ENCODE measurements around the gene NECTIN4. TPM values are rescaled to one million over a fixed set of nuclear protein-coding genes. Genes with fewer than 3 reads are reported as not detected.

Gene NECTIN4
- total and polyA plus RNA-seq, 7 experiments from 2014 or later: not detected

DNA sequence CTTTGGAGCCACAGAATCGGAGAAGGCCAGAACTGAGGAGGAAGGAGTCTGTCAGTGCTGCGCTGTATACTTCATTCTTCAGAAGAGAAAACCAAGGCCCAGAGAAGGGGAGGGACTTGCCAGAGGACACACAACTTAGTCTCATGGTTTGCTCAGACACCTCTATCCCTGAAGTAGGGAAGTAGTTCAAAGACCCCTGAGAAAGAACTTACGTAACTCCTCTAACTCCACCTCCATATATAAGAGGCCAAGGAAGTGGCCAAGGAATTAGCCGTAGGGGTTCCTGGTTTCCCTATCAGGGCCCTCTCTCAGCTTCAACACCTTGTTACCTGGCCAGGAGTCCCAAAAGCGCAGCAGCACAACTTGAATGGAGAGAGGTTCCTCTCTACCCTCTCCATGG, 580 bp upstream of the NECTIN4 start:
- DNase-seq (no peak), ATAC-seq (no peak)
- Histone ChIP-seq H3K27me3 (ENCODE audit: control insufficient read depth in 2 of 2, insufficient read depth in 2 of 2, low read length in 2 of 2) (no peaks in the 10 kb centered on the region), H3K27ac (ENCODE audit: low read depth, low read length) (no peak overlapping the region), H3K4me1 (ENCODE audit: control insufficient read depth in 2 of 2, insufficient read depth in 2 of 2, low read length in 2 of 2) (no peaks in the 10 kb centered on the region), H3K36me3 (ENCODE audit: control insufficient read depth in 2 of 3, insufficient read depth in 3 of 3, low read length in 3 of 3) (no peaks in the 10 kb centered on the region), H3K9me3 (ENCODE audit: control insufficient read depth in 2 of 3, low read length in 3 of 3) (no peaks in the 10 kb centered on the region), H3K4me3 (ENCODE audit: low read length) (no peak overlapping the region)
- POLR2A ChIA-PET: interaction anchor here (0.6 to 1.1 kb wide), 3 partner anchors 10 to 865 kb away, joined by 3 read pairs; no protein-coding TSS in a partner anchor
- CTCF ChIA-PET: interaction anchor here (0.6 kb wide), 2 partner anchors 17 to 52 kb away, joined by 3 read pairs; no protein-coding TSS in a partner anchor
- H3K4me1 Mint-ChIP-seq: peaks cover 6 to 40% (median 17%) of the 10 kb centered on the region in 7 donors
- no peak overlapping the region for H3K27ac Mint-ChIP-seq
- no peaks in the 10 kb centered on the region for H3K36me3 Mint-ChIP-seq
- intact Hi-C loops (cut with micrococcal nuclease): no loop called here
- H3K4me3 Mint-ChIP-seq: no peak overlapping the region
- H3K27me3 Mint-ChIP-seq: peaks cover 0 to 4% (median 0%) of the 10 kb centered on the region in 5 donors
- peaks cover 0 to 5% (median 0%) of the 10 kb centered on the region in 11 donors for H3K9me3 Mint-ChIP-seq

DNA sequence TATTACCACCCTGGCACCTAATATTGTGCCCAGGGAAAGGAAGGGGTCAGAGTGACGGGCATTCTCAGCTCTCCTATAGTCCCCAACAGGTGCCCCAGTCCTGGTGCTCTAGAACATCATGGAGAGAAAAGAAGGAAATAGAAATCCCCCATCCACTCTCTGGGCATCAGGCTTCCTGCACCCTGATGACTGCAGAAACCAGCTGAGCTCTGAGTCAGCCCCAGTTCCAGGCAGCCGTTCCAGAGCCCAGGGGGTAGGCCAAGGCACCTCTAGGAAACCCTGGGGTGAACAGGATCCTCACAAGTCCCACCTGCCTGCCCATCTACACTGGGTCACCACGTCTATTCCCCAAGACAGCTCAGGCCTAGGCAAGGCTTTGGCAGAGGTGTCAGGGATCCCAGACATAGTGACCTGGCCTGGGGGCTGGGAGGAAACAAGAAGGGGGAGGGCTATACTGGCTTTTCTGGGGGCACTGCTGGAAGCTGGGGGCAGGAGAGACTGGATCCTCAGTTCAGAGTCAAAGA, 709 bp downstream of the NECTIN4 start:
- Histone ChIP-seq H3K36me3 (ENCODE audit: control insufficient read depth in 2 of 3, insufficient read depth in 3 of 3, low read length in 3 of 3) (no peaks in the 10 kb centered on the region), H3K9me3 (ENCODE audit: control insufficient read depth in 2 of 3, low read length in 3 of 3) (no peaks in the 10 kb centered on the region), H3K27ac (ENCODE audit: low read depth, low read length) (no peak overlapping the region), H3K27me3 (ENCODE audit: control insufficient read depth in 2 of 2, insufficient read depth in 2 of 2, low read length in 2 of 2) (no peaks in the 10 kb centered on the region), H3K4me3 (ENCODE audit: low read length) (no peak overlapping the region), H3K4me1 (ENCODE audit: control insufficient read depth in 2 of 2, insufficient read depth in 2 of 2, low read length in 2 of 2) (no peaks in the 10 kb centered on the region)
- Mint-ChIP-seq H3K36me3 (no peaks in the 10 kb centered on the region), H3K9me3 (peaks cover 0 to 5% (median 0%) of the 10 kb centered on the region in 11 donors), H3K27me3 (peaks cover 0 to 4% (median 0%) of the 10 kb centered on the region in 5 donors), H3K27ac (no peak overlapping the region), H3K4me3 (no peak overlapping the region), H3K4me1 (peaks cover 6 to 37% (median 17%) of the 10 kb centered on the region in 7 donors)
- intact Hi-C loops (cut with micrococcal nuclease): no loop called here
- no peak for DNase-seq
- ATAC-seq: peak; percentile 50
- CTCF ChIA-PET: interaction anchor here (1.1 kb wide), 1 partner anchor 10 kb away, joined by 4 read pairs; the partner anchor contains the start of gene KLHDC9
- POLR2A ChIA-PET: interaction anchor here (1.0 kb wide), 1 partner anchor 8 kb away, joined by 3 read pairs; no protein-coding TSS in a partner anchor

DNA sequence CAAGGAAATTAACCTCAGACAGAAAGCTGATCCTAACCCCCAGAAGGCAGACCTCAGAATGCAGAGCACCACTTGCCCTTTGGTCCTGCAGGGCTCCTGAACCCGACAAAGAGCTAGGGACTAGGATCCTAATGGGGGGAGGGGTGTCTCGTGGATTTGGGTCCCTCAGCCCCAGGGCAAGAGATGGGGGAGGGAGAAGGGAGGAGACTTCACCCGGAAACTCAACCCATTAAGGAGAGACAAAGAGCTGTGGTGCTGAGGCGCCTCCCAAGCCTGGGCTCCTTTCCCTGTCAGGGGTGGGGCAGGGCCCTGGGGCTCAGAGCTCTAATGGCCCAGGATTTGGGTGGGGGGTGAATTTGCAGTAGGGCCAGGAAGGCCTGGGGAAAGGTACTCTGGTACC, 2.9 kb downstream of the NECTIN4 start:
- CTCF ChIA-PET: interaction anchor here (0.6 to 1.2 kb wide), 3 partner anchors 10 to 154 kb away, joined by 5 to 9 read pairs (median 7); no protein-coding TSS in a partner anchor
- Mint-ChIP-seq H3K36me3 (no peaks in the 10 kb centered on the region), H3K27ac (no peak overlapping the region), H3K4me3 (no peak overlapping the region), H3K9me3 (peaks cover 0 to 5% (median 0%) of the 10 kb centered on the region in 11 donors), H3K27me3 (peaks cover 0 to 4% (median 0%) of the 10 kb centered on the region in 5 donors), H3K4me1 (peaks cover 8 to 19% (median 10%) of the 10 kb centered on the region in 7 donors)
- ATAC-seq: no peak
- POLR2A ChIA-PET: interaction anchor here (1.2 to 2.7 kb wide), 2 partner anchors 13 to 40 kb away, joined by 3 to 8 read pairs; partner anchors contain the start of gene USF1
- Histone ChIP-seq H3K9me3 (ENCODE audit: control insufficient read depth in 2 of 3, low read length in 3 of 3) (no peaks in the 10 kb centered on the region), H3K27ac (ENCODE audit: low read depth, low read length) (no peak overlapping the region), H3K4me3 (ENCODE audit: low read length) (no peak overlapping the region), H3K36me3 (ENCODE audit: control insufficient read depth in 2 of 3, insufficient read depth in 3 of 3, low read length in 3 of 3) (no peaks in the 10 kb centered on the region), H3K27me3 (ENCODE audit: control insufficient read depth in 2 of 2, insufficient read depth in 2 of 2, low read length in 2 of 2) (no peaks in the 10 kb centered on the region), H3K4me1 (ENCODE audit: control insufficient read depth in 2 of 2, insufficient read depth in 2 of 2, low read length in 2 of 2) (no peaks in the 10 kb centered on the region)
- no peak for DNase-seq
- intact Hi-C loops (cut with micrococcal nuclease): no loop called here

DNA sequence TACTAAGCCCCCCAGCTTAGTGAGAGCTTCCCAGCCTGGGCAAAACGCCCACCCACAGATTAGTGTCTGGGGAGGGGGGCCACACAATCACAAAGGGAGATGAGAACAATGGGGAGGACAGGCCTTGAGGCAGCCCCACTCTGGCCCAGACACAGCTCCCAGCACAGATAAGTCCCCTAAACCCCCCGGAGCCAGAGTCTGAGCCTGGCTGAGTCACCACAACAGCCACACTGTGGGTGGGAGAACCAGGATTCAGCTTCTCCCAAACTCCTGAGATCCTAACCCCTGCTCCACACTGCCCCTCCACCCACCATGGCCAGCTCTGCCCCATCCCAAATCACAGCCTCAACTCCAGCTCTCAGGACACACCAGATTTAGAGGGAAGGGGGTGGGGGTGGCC, 4.2 kb downstream of the NECTIN4 start:
- ChIA-PET POLR2A (interaction anchor here (1.3 to 2.7 kb wide), 2 partner anchors 12 to 14 kb away, joined by 4 to 8 read pairs; partner anchors contain the start of gene KLHDC9), CTCF (no interaction called here)
- Mint-ChIP-seq H3K36me3 (no peaks in the 10 kb centered on the region), H3K4me1 (peaks cover under 1 to 11% (median 2%) of the 10 kb centered on the region in 7 donors), H3K27me3 (peaks cover 0 to 4% (median 0%) of the 10 kb centered on the region in 5 donors), H3K27ac (no peak overlapping the region), H3K9me3 (peaks cover 0 to 5% (median 0%) of the 10 kb centered on the region in 11 donors), H3K4me3 (no peak overlapping the region)
- no peaks in the 10 kb centered on the region for H3K9me3 ChIP-seq (ENCODE audit: control insufficient read depth in 2 of 3, low read length in 3 of 3)
- H3K27me3 ChIP-seq (ENCODE audit: control insufficient read depth in 2 of 2, insufficient read depth in 2 of 2, low read length in 2 of 2): no peaks in the 10 kb centered on the region
- H3K4me3 ChIP-seq (ENCODE audit: low read length): no peak overlapping the region
- ATAC-seq (no peak), DNase-seq (no peak)
- H3K4me1 ChIP-seq (ENCODE audit: control insufficient read depth in 2 of 2, insufficient read depth in 2 of 2, low read length in 2 of 2): no peaks in the 10 kb centered on the region
- no peaks in the 10 kb centered on the region for H3K36me3 ChIP-seq (ENCODE audit: control insufficient read depth in 2 of 3, insufficient read depth in 3 of 3, low read length in 3 of 3)
- no peak overlapping the region for H3K27ac ChIP-seq (ENCODE audit: low read depth, low read length)
- intact Hi-C loops (cut with micrococcal nuclease): no loop called here

DNA sequence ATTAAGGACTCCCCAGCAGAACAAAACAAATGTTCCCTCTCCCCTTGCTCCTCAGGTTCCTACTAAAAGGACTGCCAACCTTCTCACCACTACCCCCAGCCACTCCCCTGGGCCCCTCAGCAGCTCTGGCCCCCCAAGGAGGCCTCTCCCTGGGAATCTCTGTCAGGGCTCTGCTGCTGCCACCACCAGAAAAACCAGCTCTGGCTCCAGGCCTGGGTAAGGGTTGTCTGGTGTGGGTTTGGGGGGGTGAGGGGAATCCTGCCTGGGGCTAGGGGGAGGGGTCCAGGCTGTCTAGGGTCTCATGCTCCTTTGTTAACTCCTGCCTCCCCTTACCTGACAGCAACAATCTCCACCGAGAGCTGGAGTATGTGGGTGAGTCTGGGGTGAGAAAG, 4.8 kb downstream of the NECTIN4 start:
- H3K4me3 Mint-ChIP-seq: no peak overlapping the region

DNA sequence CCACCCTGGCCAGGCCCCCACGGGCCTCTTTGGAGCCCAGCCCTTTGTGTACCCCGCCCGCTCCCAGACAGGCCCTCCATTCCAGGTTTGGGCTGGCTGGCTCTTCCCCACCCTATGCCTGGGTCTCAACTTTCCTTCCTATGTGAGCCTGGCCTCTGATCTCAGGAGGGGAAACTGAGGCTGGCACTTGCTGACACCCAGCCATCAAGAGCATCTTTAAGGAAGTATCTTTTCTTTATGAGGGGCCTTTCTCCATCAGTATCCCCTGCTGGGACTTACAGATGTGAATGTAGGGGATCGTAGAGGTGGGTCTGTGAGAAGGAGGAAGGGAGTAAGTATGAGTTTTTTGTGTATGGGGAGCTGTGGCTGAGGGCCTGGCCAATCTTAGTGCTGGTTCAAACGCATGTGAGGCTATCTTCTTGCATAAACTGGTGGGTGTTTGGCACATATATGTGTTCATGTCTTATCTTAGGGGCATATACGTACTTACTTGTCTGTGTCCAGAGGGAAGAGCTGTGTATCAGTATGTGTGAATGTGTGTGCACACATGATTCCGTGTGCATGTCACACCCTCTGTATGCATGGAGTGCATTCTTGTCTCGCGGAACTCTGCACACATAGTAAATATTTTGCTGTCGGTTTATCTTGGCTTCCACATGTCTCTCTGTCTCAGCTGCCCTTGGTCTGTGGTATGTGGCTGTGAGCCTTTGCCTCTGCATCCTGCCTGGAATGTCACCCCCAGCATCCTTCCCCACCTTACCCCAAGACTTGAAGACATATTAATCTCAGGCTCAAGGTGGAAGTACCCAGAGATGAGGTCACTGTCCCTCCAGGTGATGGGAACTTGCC, 5.4 kb downstream of the NECTIN4 start:
- no peak overlapping the region for H3K4me3 ChIP-seq (ENCODE audit: low read length)
- Mint-ChIP-seq H3K9me3 (peaks cover 0 to 5% (median 0%) of the 10 kb centered on the region in 11 donors), H3K4me1 (peaks cover 0 to 11% (median 0%) of the 10 kb centered on the region in 7 donors), H3K27ac (no peak overlapping the region), H3K36me3 (no peaks in the 10 kb centered on the region), H3K4me3 (no peak overlapping the region), H3K27me3 (peaks cover 0 to 4% (median 0%) of the 10 kb centered on the region in 5 donors)
- H3K27ac ChIP-seq (ENCODE audit: low read depth, low read length): no peak overlapping the region
- intact Hi-C loops (cut with micrococcal nuclease): no loop called here
- H3K27me3 ChIP-seq (ENCODE audit: control insufficient read depth in 2 of 2, insufficient read depth in 2 of 2, low read length in 2 of 2): no peaks in the 10 kb centered on the region
- ChIA-PET POLR2A (interaction anchor here (0.8 to 2.7 kb wide), 3 partner anchors 13 to 56 kb away, joined by 3 to 8 read pairs (median 4); partner anchors contain the start of gene KLHDC9), CTCF (interaction anchor here (0.8 to 1.1 kb wide), 2 partner anchors 9 to 86 kb away, joined by 3 read pairs; no protein-coding TSS in a partner anchor)
- H3K4me1 ChIP-seq (ENCODE audit: control insufficient read depth in 2 of 2, insufficient read depth in 2 of 2, low read length in 2 of 2): no peaks in the 10 kb centered on the region
- no peaks in the 10 kb centered on the region for H3K36me3 ChIP-seq (ENCODE audit: control insufficient read depth in 2 of 3, insufficient read depth in 3 of 3, low read length in 3 of 3)
- H3K9me3 ChIP-seq (ENCODE audit: control insufficient read depth in 2 of 3, low read length in 3 of 3): no peaks in the 10 kb centered on the region
- ATAC-seq (no peak), DNase-seq (no peak)

More for the DNA sequence above, 4.8 kb downstream of the NECTIN4 start:
- no peak for DNase-seq
- no peaks in the 10 kb centered on the region for H3K4me1 ChIP-seq (ENCODE audit: control insufficient read depth in 2 of 2, insufficient read depth in 2 of 2, low read length in 2 of 2)
- peaks cover 0 to 4% (median 0%) of the 10 kb centered on the region in 5 donors for H3K27me3 Mint-ChIP-seq
- H3K27ac Mint-ChIP-seq: no peak overlapping the region
- no peak for ATAC-seq
- H3K4me3 ChIP-seq (ENCODE audit: low read length): no peak overlapping the region
- H3K27ac ChIP-seq (ENCODE audit: low read depth, low read length): no peak overlapping the region
- H3K9me3 ChIP-seq (ENCODE audit: control insufficient read depth in 2 of 3, low read length in 3 of 3): no peaks in the 10 kb centered on the region
- H3K4me1 Mint-ChIP-seq: peaks cover 0 to 11% (median 0%) of the 10 kb centered on the region in 7 donors
- ChIA-PET CTCF (interaction anchor here (0.8 to 1.1 kb wide), 2 partner anchors 8 to 85 kb away, joined by 3 read pairs; no protein-coding TSS in a partner anchor), POLR2A (interaction anchor here (0.8 to 2.7 kb wide), 3 partner anchors 13 to 56 kb away, joined by 3 to 8 read pairs (median 4); partner anchors contain the start of gene KLHDC9)
- no peaks in the 10 kb centered on the region for H3K27me3 ChIP-seq (ENCODE audit: control insufficient read depth in 2 of 2, insufficient read depth in 2 of 2, low read length in 2 of 2)
- no peaks in the 10 kb centered on the region for H3K36me3 Mint-ChIP-seq
- peaks cover 0 to 5% (median 0%) of the 10 kb centered on the region in 11 donors for H3K9me3 Mint-ChIP-seq
- H3K36me3 ChIP-seq (ENCODE audit: control insufficient read depth in 2 of 3, insufficient read depth in 3 of 3, low read length in 3 of 3): no peaks in the 10 kb centered on the region
- intact Hi-C loops (cut with micrococcal nuclease): no loop called here
